NCI-H524 (cell line): ENCODE measurements around the gene GCNT2.
A peak's percentile ranks its signal among the peaks of the same experiment; 100 is the strongest.
"Not testable (repeated sequence)": the region's sequence is repeated elsewhere in the genome, so short reads cannot be mapped to it uniquely, and the experiment has no call there.

Source experiments
- DNase-seq, 2 experiments: peaks; one replicate each; lab custom pipeline; 2025; lab: John Stamatoyannopoulos, UW

GCNT2 gene

DNA sequence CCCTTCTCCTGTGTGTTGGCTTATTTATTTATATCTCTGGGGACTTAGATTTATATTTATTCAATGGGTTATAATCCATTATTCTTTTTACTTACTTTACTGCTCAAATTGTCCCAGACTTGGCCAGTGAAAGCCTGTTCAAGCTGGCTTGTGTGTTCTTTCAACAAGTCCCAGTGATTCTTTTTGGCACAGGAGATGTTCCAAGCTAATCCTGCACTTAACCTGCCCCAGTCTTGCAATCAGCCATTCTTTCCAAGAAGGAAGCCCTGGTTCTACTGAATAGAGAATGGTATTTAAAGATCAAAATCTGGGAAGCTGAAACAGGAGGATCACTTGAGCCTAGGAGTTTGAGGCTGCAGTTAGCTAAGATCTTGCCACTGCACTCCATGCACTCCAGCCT, 26.7 kb downstream of the GCNT2 start:
- DNase-seq: no peak

DNA sequence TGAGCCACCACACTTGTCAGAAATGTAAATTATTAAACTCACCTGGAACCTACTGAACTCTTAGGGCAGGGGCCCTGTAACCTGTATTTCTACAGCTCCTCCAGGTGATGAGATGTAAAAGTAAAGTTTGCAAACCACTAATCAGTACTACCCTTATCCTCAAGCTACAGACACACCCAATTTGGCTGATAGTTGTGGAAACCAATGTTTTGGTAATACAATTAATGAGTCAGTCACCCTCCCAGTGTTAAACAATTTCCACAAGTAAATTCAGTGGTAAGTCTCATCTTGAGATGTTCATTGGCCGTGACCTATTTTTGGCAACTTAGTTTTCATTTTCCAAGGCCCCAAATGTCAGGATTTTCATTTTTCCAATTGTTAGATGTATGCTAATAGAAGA, 29.6 kb downstream of the GCNT2 start:
- DNase-seq: no peak

DNA sequence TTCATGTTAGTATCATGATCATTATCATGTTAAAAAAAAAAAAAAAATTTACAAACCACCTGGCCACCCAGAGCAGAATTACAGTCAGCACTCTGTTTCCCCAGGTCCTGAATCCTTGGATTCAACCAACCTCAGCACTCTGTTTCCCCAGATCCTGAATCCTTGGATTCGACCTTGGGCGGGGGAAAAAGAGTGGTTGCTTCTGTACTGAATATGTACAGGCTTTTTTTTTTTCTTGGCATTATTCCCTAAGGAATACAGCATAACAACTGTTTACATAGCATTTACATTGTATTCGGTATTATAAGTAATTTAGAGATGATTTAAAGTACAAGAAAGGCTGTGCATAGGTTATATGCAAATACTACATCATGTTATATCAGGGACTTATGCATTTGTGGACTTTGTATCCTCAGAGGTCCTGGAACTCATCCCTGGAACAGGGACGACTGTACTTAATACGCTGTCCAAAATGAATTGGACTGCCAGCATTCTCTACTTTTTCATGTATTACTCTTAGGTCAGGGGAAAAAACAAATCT, 31.2 kb downstream of the GCNT2 start:
- no peak for DNase-seq

DNA sequence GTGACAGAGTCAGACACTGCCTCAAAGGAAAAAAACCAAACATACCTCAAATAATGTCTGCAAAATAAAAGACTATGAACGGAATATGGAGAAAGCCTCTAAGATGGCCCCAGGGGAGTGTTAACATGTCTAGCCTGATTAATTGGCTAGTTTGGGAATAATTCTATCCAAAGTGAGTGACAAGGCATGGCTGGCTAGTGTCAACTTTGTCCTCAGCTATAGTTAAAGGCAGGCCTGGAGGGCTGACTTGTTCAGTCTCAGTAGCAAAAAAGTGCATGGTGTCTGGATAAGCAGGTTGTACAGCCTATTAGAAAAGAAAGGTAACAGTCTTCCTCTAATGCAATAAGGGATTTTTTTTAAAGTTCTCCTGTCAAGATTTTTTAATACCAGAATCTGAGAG, 32.7 kb downstream of the GCNT2 start:
- DNase-seq: no peak

DNA sequence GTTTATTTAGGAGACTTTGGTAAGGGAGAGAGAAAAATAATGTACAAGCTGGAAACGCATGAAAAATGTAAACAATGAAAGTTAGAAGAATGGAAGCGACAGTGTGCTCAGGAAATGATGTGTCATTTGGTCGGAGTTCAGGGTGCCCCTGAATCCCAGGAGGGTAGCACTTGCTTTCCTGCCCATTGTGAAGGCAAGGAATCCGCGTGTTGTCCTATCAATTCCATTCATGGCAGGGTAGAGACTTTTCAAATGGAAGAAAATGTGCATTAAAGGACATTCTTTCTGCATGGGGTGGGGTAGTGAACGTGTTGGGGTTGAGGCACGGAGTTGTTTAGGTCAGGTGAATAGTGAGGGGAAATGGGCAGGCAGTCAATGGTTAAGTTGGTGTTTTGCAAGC, 33.7 kb downstream of the GCNT2 start:
- DNase-seq: no peak

DNA sequence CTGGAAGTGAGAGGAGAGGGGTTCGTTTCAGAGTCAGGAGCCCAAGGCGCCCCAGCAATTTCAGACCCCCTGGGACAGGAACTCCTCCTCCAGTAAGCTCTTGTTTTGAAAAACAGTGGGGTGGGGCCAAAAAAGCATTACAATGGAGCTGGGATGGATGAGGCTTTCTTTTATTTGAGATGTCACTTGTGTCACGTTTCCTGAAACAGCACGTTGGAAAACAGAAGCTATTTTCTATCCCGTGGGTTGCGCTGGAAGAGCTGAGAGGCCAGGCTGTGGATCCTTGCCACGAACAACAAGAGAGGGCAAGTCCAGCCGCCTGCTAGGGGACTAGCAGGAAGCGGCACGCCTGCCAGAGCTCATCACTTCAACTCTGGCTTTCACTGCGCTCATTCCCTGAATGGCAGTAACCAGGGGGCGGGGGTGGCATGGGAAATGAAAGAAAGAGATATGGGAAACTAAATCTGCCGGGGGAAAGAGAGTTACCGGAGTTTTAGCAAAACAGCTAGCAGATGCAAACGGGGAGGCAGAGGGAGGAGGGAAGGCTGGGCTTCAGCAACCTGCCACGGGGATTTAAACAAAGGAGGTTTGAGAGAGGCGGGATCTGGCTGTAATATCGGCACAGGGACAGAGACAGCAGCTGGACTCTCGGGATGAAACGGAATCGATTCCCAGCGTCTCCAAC, 34.6 kb downstream of the GCNT2 start:
- peak; percentile 86 to 94 for DNase-seq

DNA sequence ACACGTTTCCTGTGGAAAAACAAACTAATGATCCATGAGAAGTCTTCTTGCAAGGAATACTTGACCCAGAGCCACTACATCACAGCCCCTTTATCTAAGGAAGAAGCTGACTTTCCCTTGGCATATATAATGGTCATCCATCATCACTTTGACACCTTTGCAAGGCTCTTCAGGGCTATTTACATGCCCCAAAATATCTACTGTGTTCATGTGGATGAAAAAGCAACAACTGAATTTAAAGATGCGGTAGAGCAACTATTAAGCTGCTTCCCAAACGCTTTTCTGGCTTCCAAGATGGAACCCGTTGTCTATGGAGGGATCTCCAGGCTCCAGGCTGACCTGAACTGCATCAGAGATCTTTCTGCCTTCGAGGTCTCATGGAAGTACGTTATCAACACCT, 35.4 kb downstream of the GCNT2 start:
- DNase-seq: peak in 1 of 2 experiments; percentile 11

DNA sequence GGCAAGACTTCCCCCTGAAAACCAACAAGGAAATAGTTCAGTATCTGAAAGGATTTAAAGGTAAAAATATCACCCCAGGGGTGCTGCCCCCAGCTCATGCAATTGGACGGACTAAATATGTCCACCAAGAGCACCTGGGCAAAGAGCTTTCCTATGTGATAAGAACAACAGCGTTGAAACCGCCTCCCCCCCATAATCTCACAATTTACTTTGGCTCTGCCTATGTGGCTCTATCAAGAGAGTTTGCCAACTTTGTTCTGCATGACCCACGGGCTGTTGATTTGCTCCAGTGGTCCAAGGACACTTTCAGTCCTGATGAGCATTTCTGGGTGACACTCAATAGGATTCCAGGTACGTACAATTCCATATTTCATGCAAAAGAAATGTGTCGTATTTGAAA, 35.8 kb downstream of the GCNT2 start:
- no peak for DNase-seq

DNA sequence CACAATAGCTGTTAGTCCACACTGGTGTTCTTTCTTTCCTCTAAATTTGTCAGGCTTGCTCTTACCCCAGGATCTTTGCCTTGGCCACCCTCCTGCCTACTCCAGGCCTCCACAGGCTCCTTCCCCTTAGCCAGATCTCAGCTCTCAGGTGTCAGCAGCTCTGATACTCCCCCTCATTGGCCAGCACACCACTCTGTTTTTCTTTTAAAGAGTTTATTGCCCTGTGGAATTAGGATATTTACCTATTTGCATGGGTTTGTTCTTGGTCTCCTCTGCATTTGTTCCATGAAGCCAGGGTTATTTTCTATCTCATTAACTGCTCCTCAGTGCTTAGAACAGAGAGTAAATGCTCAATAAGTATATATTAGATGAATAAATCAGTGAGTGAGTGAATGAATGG, 36.8 kb downstream of the GCNT2 start:
- no peak for DNase-seq

DNA sequence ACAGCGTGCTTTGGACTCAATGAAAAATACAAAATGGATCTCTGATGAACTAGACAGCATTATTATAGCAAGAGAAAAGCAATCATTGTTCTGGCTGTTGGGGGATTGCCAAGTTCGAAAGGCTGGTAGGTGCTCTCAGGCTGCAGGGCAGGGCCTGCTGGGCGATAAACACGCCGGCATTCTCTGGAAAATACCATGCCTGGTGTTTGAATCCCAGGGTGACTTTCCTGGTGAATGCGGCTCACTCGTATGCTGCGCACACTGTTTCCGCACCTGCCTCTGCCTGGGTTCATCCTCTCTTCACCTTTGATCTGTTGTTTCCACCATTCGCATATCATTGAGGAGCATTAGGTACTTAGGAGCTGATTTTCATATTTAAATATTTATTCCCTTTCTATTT, 37.4 kb downstream of the GCNT2 start:
- no peak for DNase-seq

DNA sequence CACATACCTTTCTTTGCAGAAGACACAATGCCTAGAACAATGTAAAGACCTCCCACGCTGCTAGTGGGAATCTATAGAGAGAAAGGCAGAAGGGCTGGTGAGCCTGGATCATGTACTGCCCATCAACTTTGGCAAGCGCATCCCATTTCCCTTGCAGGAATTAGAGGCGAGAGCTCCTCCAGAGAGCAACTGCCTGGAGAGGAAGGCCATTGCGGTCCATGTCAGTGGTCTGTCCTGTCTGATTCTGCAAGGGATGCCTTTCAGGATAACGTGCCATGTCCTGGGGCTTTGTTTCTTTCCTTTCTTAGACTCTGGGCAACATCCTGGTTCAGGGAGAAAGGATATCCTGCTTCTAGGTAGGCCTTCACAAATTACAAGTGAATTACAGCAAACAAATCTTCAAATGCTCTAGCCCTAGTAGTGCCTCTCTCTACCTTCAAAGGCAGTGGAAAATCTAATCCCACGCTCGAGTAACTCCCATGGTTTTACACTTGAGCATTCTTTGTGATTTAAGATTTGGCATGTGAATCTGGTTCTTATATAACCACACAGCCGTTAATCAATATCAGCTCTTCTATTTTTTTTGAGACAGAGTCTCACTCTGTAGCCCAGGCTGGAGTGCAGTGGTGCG, 38.5 kb downstream of the GCNT2 start:
- DNase-seq: no peak

DNA sequence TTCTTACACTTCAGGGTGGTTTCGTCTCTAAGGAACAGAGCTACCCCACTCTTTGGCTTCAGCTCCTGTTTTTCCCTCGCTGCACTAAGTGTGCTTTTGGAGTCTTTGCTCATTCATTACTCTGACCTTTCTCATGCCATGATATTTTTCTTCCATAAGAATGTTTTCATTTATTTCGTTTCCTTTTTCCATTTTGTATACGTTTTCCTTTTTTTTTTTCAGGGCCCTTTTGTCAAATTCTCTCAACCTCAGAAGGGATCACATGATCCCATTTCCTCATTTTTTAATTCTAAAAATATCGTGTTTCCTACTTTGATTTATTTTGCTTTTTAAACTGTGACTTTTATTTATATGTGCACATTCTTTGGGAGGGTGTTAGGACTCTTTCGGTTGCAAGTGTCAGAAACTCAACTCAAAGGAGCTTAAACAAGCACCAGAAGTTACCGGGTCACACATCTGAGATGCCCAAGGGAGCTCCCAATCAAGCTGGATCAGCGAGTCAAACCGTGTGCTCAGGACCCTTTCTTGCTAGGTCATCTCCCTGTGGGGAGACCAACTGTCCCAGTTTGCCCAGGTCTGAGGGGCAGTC, 40.6 kb downstream of the GCNT2 start:
- DNase-seq: no peak

DNA sequence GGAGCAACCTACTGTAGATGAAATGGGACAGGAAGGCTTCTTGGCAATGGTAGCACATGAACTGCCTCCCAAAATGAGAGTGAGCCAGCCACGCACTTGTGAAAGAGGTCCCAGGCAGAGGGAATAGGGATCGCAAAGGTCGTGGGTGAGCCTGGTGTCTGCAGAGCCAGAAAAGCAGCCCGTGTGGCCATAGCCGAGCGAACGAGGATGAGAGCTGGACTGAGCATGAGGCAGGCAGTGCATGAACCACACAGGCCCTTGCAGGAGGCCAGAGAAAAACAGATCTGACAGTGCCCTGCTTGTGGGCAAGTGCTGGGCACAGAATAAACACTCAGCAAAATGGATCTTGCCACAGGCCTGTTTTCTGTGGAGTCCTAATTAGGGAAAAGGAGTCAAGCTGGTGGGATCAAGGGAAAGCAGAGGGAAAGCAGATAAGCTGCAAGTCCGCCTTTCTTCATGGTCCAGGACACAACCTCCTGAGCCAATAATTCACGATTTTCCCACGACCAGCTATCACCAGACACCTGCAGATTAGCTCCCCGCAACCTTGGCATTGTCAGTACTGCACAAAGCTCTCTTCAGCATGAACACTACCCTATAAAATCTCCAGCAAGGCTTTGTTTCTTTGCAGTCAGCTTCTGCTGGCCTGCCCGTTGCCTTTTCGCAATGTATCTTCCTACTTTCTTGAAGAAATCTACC, 44.0 kb downstream of the GCNT2 start:
- DNase-seq: no peak

DNA sequence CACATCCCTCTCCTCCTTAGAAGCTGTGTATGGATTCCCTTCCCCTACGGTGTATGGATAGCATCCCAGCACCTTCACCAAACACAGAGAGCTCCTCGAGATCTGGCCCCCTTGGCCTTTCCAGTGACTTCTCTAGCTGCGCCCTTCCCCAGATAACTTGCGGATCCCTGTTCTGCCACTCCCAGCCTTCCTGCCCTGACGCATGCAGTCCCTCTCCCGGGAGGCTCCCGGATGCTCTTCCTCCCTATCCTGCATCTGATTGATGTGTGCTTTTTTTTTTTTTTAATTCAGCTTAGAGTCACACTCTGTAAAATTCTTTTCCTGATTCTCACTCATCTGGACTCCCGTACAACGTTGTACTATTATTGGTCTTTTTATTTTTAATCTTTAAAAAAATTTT, 44.8 kb downstream of the GCNT2 start:
- no peak for DNase-seq

DNA sequence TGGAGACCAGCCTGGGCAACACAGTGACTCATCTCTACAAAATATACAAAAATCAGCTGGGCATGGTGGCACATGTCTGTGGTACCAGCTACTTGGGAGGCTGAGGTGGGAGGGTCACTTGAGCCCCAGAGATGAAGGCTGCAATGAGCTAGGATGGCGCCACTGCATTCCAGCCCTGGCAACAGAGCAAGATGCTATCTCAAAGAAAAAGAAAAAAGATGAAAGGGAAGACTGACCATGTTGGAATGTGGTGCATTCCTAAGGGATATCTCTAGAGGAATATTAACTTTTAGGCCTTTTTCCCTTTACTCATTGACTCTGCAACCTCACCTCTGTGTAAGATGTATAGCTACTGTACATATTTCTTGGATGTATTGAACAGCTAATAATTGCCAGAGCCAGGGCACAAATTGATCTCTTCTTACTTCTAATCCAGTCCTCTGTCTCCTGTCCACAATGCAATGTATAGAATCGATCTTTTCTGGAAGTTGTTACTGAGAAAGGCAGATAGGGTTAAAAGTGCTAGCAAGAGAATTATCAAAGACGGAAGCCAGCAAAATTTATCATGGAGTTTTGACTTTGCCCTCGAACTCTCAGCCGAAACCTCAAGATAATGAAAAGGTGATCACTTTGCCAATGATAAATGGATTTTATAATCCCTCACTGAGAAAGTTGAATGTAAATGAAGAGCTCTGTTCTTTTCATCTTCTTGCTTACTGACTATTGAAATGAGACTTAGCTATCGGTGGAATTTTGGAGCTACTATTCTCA, 46.3 kb downstream of the GCNT2 start:
- DNase-seq: no peak

DNA sequence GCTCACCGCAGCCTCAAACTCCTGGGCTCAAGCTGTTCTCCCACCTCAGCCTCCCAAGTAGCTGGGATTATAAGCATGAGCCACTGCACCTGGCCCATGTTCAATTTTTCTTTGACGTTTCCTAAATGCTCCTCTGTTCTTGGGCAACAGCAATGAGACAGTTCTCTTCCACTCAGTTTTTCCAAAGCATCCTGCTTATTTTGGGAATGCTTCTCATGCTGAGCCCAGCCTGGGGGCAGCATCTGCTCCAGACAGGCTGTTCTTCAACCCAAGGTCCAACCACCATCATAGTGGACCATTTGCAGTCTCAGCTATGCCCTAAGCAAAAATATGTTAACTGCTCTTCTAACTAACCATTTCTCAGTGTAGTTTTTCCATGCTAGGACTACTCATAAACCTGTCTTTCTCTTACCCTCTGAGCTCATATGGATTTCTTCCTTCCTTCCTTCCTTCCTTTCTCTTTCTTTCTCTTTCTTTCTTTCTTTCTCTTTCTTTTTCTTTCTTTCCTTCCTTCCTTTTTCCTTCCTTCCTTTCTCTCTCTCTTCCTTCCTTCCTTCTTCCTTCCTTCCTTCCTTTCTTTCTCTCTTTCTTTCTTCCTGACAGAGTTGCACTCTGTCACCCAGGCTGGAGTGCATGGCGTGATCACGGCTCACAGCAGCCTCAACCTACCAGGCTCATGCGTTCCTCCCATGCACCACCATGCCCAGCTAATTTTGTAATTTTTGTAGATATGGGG, 48.4 kb downstream of the GCNT2 start:
- DNase-seq: no peak

DNA sequence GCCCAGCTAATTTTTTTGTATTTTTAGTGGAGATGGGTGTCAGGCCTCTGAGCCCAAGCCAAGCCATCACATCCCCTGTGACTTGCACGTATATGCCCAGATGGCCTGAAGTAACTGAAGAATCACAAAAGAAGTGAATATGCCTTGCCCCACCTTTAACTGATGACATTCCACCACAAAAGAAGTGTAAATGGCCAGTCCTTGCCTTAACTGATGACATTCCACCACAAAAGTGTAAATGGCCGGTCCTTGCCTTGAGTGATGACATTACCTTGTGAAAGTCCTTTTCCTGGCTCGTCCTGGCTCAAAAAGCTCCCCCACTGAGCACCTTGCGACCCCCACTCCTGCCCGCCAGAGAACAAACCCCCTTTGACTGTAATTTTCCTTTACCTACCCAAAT, 54.4 kb downstream of the GCNT2 start:
- not testable (repeated sequence) for DNase-seq

DNA sequence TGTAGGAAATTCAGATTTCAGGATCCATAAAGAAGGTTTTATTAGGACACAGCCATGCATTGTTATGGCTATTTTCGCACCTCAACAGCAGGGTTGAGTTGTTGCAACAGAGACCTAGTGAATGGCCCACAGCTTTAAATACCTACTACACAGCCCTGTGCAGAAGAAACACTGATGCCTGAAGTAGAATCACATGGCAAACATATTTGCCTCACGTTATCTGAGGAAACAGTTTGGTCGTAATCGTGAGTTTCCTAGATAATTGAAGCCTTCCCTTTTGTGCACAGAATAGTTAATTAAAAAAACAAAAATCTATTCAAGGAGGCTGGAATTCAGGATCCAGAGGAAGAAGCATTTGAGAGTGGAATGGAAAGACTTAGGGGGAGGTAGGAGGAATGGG, 55.1 kb downstream of the GCNT2 start:
- no peak for DNase-seq

DNA sequence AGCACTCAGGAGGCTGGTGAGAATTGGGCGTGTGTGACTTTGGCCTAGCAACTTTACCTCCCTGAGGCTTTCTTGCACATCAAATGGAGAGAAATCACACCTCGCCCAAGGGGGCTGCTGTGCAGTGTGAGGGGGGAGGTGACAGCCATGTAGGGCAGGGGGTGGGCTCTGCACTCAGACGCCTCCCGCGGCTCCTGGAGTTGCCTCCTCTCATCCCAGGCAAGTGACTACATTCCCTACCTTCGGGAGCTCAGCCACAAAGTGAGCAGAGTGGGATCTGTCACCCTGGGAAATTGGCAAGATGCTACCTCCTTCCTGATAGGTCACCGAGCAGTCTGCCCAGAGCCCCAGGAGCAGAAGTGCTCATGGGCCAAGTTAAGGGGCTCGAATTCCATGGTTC, 56.0 kb downstream of the GCNT2 start:
- no peak for DNase-seq

DNA sequence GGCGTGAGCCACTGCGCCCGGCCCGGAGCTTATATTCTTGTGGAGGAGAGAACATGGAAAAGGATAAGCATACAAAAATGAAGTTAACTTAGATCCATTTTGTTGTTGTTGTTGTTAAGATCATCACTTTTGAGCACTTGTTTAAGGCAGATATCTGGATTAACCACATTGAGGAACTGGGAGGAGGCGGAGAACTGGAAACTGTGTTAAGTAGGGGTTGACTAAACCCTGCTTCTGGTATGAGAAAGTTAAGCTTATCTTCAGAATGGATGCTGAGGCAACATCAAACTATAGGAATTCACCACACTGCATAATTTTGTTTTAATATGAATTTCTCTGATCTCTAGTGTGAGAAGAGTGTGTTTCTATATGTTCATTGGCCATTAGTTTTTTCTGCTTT, 57.6 kb downstream of the GCNT2 start:
- DNase-seq: no peak

DNA sequence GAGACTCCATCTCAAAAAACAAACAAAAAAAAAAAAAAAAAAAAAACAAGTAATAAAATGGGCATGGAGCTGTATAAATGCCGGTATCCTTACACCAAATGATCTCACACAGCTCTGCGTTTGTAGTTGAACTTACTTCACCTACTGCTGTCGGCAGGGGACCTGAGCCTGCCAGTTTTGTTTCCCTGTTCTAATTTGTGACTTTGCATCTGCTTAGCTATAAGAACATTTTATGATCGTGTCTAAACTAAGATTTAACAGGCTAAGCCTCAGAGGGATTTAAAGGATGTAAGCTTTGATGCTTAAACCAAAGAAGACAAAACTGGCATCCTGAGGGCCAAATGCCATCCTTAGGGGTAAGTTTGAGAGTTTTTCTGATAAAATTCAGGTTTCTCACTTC, 58.7 kb downstream of the GCNT2 start:
- no peak for DNase-seq
